ENCODE results near the gene PIK3AP1.

Gene PIK3AP1

DNA sequence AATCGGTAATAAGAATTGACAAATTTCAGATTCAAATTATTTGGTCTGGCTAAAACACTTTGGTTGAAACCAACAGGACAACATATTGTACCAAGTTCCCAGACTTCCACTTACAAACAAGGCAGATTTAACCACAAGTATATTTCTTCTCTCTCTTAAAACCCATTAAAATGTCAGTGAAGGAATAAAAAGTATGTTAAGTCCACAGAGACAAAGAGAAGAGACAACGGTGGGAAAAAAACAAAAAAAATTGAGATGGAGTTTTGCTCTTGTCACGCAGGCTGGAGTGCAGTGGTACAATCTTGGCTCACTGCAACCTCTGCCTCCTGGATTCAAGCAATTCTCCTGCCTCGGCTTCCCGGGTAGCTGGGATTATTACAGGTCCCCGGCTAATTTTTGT lies 149.8 kb downstream of the PIK3AP1 start:
- TF ChIP-seq, protein P1, sequence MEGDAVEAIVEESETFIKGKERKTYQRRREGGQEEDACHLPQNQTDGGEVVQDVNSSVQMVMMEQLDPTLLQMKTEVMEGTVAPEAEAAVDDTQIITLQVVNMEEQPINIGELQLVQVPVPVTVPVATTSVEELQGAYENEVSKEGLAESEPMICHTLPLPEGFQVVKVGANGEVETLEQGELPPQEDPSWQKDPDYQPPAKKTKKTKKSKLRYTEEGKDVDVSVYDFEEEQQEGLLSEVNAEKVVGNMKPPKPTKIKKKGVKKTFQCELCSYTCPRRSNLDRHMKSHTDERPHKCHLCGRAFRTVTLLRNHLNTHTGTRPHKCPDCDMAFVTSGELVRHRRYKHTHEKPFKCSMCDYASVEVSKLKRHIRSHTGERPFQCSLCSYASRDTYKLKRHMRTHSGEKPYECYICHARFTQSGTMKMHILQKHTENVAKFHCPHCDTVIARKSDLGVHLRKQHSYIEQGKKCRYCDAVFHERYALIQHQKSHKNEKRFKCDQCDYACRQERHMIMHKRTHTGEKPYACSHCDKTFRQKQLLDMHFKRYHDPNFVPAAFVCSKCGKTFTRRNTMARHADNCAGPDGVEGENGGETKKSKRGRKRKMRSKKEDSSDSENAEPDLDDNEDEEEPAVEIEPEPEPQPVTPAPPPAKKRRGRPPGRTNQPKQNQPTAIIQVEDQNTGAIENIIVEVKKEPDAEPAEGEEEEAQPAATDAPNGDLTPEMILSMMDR (IDR thresholded peaks at IDR 0.05; ENCODE audit: low read depth, low read length): no peak
- no peak for DNase-seq (ENCODE audit: extremely low read depth, low read depth)

DNA sequence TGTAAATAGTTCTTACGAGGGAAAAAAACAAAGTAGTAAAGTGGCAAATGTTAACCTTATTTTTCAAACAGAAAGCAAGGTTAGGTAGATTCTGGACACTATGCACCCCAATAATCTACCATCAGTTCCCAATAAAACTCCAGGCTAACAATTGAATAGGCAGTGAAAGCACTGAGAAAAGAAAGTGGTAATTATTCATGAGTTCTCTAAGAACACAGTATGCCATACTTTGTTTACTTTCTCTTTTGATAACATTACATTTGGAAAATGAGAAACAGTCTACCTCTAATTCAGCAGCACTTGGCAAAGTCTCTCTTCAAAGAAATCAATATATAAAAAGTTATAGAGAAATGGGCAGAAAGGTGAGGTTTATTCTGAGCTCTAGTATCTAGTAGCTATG lies 151.9 kb downstream of the PIK3AP1 start:
- TF ChIP-seq, protein P1 (IDR thresholded peaks at IDR 0.05; ENCODE audit: low read depth, low read length): no peak
- DNase-seq (ENCODE audit: extremely low read depth, low read depth): no peak

DNA sequence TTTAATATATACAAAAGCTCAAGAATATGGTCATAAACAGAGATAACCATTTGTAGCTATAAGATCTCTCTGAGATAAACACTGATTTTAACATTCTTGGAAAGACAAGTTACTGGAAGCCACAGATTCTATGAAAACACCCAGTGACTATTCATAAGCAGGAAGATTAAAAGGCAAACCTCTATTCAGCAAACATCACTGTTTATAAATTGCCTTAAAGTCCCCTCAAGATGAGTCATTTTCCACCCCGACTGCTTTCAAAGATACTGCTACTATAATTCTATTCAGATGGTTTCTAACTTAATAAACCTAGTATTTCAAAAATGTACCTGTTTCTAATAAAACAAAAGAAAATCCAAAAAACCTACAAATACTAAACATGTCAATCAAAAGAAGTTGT lies 154.5 kb downstream of the PIK3AP1 start:
- TF ChIP-seq, protein P1 (IDR thresholded peaks at IDR 0.05; ENCODE audit: low read depth, low read length): no peak

DNA sequence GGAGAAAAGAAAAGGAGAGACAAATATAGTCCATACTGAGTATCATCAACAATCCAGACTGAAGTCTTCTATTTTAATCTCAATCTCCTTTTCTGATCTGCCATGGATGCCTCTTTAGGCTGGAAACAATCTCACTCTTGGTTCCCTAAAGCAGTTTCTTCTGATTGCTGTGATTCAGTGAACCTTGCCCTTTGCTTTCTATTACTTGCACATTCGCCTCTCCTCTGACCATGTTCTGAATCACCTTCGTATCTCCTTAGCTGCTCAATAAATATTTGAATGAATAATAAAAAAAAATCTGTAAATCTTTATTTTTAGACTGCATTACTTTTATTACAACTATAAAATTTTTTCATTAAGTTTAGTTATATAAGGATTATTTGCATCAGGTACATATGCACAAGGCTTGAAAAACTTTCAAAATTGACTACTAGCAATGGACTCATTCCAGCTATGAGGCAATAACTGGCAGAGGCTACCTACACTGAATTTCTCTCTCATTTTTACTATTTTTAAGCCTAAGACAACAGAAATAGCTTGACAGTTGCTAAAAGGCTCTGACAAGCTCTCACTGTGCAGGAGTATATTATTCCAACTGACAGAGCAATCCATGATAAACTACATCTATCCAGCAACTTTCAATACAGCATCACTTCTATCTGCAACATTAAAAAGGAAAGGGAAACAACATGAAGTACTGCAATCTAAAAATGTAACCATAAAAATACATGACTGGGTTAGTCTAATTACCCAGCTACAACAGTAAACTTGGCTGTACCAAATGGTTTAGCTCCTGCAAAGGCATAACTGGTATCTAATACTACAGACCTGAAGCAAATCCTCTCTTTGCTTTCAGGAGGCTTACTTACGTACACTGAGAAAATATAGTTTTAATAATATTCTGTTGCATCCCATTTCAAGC lies 159.1 kb downstream of the PIK3AP1 start:
- TF ChIP-seq, protein P1 (IDR thresholded peaks at IDR 0.05; ENCODE audit: low read depth, low read length): no peak
- DNase-seq (ENCODE audit: extremely low read depth, low read depth): no peak

More for the DNA sequence above, 154.5 kb downstream of the PIK3AP1 start:
- no peak for DNase-seq (ENCODE audit: extremely low read depth, low read depth)

DNA sequence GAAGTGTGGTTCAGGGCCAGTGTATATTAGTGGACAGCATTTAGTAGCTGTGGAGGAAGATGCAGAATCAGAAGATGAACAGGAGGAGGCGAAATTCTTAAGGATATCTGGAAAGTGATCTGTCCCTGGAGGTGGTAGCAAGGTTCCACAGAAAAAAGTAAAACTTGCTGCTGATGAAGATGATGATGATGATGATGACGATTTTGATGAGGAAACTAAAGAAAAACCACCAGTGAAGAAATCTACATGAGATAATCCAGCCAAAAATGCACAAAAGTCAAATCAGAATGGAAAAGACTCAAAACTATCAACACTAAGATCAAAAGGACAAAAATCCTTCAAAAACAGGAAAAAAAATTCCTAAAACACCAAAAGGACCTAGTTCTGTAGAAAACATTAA lies 159.8 kb downstream of the PIK3AP1 start:
- DNase-seq (ENCODE audit: extremely low read depth, low read depth): no peak
- TF ChIP-seq, protein P1 (IDR thresholded peaks at IDR 0.05; ENCODE audit: low read depth, low read length): no peak

DNA sequence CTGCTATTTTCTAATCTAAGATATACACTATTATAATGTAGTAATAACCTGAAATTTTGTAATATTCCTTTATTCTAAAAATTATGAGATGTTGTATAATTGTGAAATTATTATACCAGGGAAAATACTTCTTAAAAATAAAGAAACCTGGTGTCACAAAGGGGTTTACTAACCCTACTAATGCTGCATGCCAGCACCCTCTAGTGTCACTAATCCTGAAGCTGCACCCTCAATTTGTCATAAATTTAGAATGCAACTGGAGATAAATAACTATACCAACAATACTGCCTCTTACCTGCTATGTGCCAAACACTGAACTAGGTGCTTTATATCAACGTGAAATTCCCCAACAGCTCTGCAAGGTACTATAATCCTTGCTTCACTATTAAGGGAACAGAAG lies 164.3 kb downstream of the PIK3AP1 start:
- TF ChIP-seq, protein P1 (IDR thresholded peaks at IDR 0.05; ENCODE audit: low read depth, low read length): peak; percentile 30
- no peak for DNase-seq (ENCODE audit: extremely low read depth, low read depth)

DNA sequence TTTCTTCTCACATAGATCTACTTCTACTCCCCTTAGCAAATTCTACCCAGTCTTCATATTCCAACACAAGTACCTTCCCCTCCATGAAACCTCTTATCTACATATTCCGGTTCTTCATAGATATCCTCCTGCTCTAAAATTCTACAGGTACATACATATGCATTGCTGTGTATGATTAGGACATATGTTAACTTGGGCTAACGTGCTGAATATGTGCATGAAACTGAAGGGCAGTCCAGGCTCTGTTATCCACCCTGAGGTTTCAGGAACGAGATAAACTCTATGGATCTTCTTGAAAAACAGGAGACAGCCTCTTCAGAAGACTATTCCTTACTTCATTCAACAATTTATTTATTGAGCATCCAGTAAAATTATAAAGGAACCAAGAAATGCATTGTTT lies 165.0 kb downstream of the PIK3AP1 start:
- DNase-seq (ENCODE audit: extremely low read depth, low read depth): no peak
- TF ChIP-seq, protein P1 (IDR thresholded peaks at IDR 0.05; ENCODE audit: low read depth, low read length): no peak

Data from AG09319 (cell line).